ENCODE measurements around the gene ENPP1.

The ENPP1 gene

DNA sequence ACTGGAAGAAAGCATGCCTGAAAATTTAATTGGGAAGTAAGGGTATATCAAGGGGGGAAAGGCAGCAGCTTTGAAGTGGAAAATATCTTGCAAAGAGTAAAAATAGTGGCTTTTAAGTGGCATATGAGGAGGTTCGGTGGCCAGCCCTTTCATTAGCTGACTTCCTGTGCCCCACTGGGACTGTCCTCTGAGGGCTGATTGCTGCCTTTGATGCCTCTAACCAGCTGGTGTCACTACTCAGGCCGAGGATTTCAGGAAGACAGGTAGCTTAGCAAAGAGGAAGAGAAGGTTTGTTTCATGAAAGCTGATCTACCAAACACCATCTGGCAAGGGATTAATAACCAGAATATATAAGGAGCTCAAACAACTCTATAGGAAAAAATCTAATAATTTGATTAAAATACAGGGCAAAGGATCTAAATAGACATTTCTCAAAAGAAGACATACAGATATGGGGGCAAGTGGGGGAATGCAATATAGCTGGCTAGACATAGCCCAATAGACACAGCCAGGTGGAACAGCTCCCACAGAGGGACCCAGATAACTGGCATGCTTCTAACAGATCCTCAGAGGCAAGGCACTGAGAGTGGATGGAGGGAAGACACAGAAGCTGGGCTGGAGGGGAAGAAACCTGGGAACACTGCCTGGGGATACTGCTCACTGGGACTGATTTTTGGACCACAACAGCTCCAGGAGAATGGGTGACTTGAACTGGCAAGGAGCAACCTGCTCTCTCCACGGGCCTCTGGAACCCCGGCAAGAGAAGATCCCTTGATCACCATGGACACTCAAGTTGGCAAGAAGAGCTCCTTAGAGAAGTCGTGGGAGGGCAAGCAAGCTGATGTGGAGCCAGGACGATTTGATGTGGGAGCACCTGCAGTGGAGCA is 110.2 kb downstream of the ENPP1 start:
- Histone ChIP-seq H3K36me3 (ENCODE audit: control insufficient read depth in 1 of 2, insufficient read depth in 2 of 2, low read length in 2 of 2) (no peaks in the 10 kb centered on the region), H3K9ac (ENCODE audit: low read depth in 1 of 2, low read length in 2 of 2) (no peak overlapping the region), H3K27me3 (ENCODE audit: control insufficient read depth in 1 of 2, insufficient read depth in 2 of 2, low read length in 2 of 2) (peaks cover 0 to 5% of the 10 kb centered on the region in 2 donors), H3K4me1 (ENCODE audit: control insufficient read depth in 1 of 2, insufficient read depth in 2 of 2, low read length in 2 of 2) (peaks cover 0 to 3% of the 10 kb centered on the region in 2 donors), H3K9me3 (ENCODE audit: control insufficient read depth in 1 of 2, low read length in 2 of 2) (peaks cover 0 to 2% of the 10 kb centered on the region in 2 donors), H3K4me3 (ENCODE audit: low read depth in 1 of 2, low read length in 2 of 2) (no peak overlapping the region), H3K27ac (ENCODE audit: low read depth, low read length) (no peak overlapping the region)

DNA sequence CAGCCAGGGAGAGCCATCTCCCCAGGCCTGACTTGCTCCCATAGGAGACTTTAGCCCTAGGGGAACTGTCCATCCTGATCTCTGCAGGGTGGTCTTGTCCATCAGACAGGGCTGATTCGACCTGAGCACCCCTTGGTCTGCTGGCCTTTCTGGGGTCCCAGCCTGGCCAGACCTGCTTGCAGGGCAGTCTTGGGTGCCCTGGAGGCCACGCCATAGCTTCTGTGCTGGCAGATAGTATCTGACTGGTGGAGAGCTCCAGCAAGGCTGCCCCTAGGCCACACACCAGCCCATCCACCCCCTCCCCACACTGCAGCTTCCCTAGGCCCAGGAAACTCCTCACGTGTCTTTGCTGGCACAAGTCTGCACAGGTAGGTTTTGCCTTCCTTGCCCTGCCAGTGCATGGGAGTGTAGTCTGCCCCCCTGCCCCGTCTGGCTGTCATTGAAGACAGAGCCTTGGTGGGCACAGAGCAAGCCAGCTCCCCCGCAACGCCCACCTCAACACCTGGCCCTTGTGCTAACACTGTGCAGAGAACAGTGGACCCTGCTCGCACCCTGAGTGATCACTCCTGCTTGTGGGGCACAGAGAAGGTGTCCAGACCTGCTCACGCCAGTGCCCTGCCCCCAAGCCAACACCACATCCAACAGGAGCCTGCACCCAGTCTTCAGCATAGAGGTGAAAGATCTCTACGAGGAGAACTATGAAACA is 111.0 kb downstream of the ENPP1 start:
- Histone ChIP-seq H3K9me3 (ENCODE audit: control insufficient read depth in 1 of 2, low read length in 2 of 2) (peaks cover 4 to 5% of the 10 kb centered on the region in 2 donors), H3K4me1 (ENCODE audit: control insufficient read depth in 1 of 2, insufficient read depth in 2 of 2, low read length in 2 of 2) (peaks cover 0 to 3% of the 10 kb centered on the region in 2 donors), H3K9ac (ENCODE audit: low read depth in 1 of 2, low read length in 2 of 2) (no peak overlapping the region), H3K36me3 (ENCODE audit: control insufficient read depth in 1 of 2, insufficient read depth in 2 of 2, low read length in 2 of 2) (no peaks in the 10 kb centered on the region), H3K27me3 (ENCODE audit: control insufficient read depth in 1 of 2, insufficient read depth in 2 of 2, low read length in 2 of 2) (peaks cover 0 to 5% of the 10 kb centered on the region in 2 donors), H3K4me3 (ENCODE audit: low read depth in 1 of 2, low read length in 2 of 2) (no peak overlapping the region), H3K27ac (ENCODE audit: low read depth, low read length) (no peak overlapping the region)

GRCh38 chr6:131920656-131921055 is 112.8 kb downstream of the ENPP1 start:
- no peak overlapping the region for H3K27ac ChIP-seq (ENCODE audit: low read depth, low read length)
- H3K27me3 ChIP-seq (ENCODE audit: control insufficient read depth in 1 of 2, insufficient read depth in 2 of 2, low read length in 2 of 2) = peaks cover 0 to 5% of the 10 kb centered on the region in 2 donors
- H3K36me3 ChIP-seq (ENCODE audit: control insufficient read depth in 1 of 2, insufficient read depth in 2 of 2, low read length in 2 of 2) = no peaks in the 10 kb centered on the region
- peaks cover 7 to 9% of the 10 kb centered on the region in 2 donors for H3K9me3 ChIP-seq (ENCODE audit: control insufficient read depth in 1 of 2, low read length in 2 of 2)
- H3K4me1 ChIP-seq (ENCODE audit: control insufficient read depth in 1 of 2, insufficient read depth in 2 of 2, low read length in 2 of 2) = no peaks in the 10 kb centered on the region
- no peak overlapping the region for H3K4me3 ChIP-seq (ENCODE audit: low read depth in 1 of 2, low read length in 2 of 2)
- H3K9ac ChIP-seq (ENCODE audit: low read depth in 1 of 2, low read length in 2 of 2) = no peak overlapping the region

- Histone ChIP-seq H3K9ac (ENCODE audit: low read depth in 1 of 2, low read length in 2 of 2) (no peak overlapping the region), H3K9me3 (ENCODE audit: control insufficient read depth in 1 of 2, low read length in 2 of 2) (peaks cover 7 to 9% of the 10 kb centered on the region in 2 donors), H3K27me3 (ENCODE audit: control insufficient read depth in 1 of 2, insufficient read depth in 2 of 2, low read length in 2 of 2) (peaks cover 0 to 5% of the 10 kb centered on the region in 2 donors), H3K27ac (ENCODE audit: low read depth, low read length) (no peak overlapping the region), H3K4me3 (ENCODE audit: low read depth in 1 of 2, low read length in 2 of 2) (no peak overlapping the region), H3K4me1 (ENCODE audit: control insufficient read depth in 1 of 2, insufficient read depth in 2 of 2, low read length in 2 of 2) (no peaks in the 10 kb centered on the region), H3K36me3 (ENCODE audit: control insufficient read depth in 1 of 2, insufficient read depth in 2 of 2, low read length in 2 of 2) (no peaks in the 10 kb centered on the region)
Measured at GRCh38 chr6:131923356-131923755, 115.5 kb downstream of the ENPP1 start.

GRCh38 chr6:131924881-131925474 is 117.2 kb downstream of the ENPP1 start:
- peaks cover 7 to 9% of the 10 kb centered on the region in 2 donors for H3K9me3 ChIP-seq (ENCODE audit: control insufficient read depth in 1 of 2, low read length in 2 of 2)
- no peaks in the 10 kb centered on the region for H3K36me3 ChIP-seq (ENCODE audit: control insufficient read depth in 1 of 2, insufficient read depth in 2 of 2, low read length in 2 of 2)
- no peaks in the 10 kb centered on the region for H3K27me3 ChIP-seq (ENCODE audit: control insufficient read depth in 1 of 2, insufficient read depth in 2 of 2, low read length in 2 of 2)
- H3K27ac ChIP-seq (ENCODE audit: low read depth, low read length) = no peak overlapping the region
- H3K4me1 ChIP-seq (ENCODE audit: control insufficient read depth in 1 of 2, insufficient read depth in 2 of 2, low read length in 2 of 2) = no peaks in the 10 kb centered on the region
- no peak overlapping the region for H3K4me3 ChIP-seq (ENCODE audit: low read depth in 1 of 2, low read length in 2 of 2)
- no peak overlapping the region for H3K9ac ChIP-seq (ENCODE audit: low read depth in 1 of 2, low read length in 2 of 2)

GRCh38 chr6:131929264-131929663 is 121.4 kb downstream of the ENPP1 start:
- Histone ChIP-seq H3K9ac (ENCODE audit: low read depth in 1 of 2, low read length in 2 of 2) (no peak overlapping the region), H3K9me3 (ENCODE audit: control insufficient read depth in 1 of 2, low read length in 2 of 2) (no peaks in the 10 kb centered on the region), H3K27ac (ENCODE audit: low read depth, low read length) (no peak overlapping the region), H3K4me1 (ENCODE audit: control insufficient read depth in 1 of 2, insufficient read depth in 2 of 2, low read length in 2 of 2) (no peaks in the 10 kb centered on the region), H3K4me3 (ENCODE audit: low read depth in 1 of 2, low read length in 2 of 2) (no peak overlapping the region), H3K36me3 (ENCODE audit: control insufficient read depth in 1 of 2, insufficient read depth in 2 of 2, low read length in 2 of 2) (no peaks in the 10 kb centered on the region), H3K27me3 (ENCODE audit: control insufficient read depth in 1 of 2, insufficient read depth in 2 of 2, low read length in 2 of 2) (no peaks in the 10 kb centered on the region)

DNA sequence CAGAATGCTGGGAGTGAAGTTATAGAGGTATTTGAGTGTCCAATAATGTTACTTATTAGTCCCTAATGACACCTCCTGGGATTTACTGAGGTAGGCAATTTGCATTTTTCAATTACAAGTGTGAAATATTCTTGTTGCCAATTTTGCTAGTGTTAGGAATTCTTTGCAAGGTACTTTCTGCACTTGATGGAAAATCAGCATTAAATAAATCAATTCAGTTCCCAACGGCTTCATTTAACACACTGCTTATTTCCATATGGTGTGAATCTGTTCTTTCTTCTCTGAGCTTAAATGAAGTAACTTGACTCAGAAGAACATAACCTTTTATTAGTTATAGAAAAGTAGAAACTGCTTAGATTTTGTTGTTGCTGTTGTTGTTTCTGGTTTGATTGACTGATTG is 122.2 kb downstream of the ENPP1 start:
- Histone ChIP-seq H3K36me3 (ENCODE audit: control insufficient read depth in 1 of 2, insufficient read depth in 2 of 2, low read length in 2 of 2) (no peaks in the 10 kb centered on the region), H3K4me1 (ENCODE audit: control insufficient read depth in 1 of 2, insufficient read depth in 2 of 2, low read length in 2 of 2) (no peaks in the 10 kb centered on the region), H3K9me3 (ENCODE audit: control insufficient read depth in 1 of 2, low read length in 2 of 2) (no peaks in the 10 kb centered on the region), H3K9ac (ENCODE audit: low read depth in 1 of 2, low read length in 2 of 2) (no peak overlapping the region), H3K27ac (ENCODE audit: low read depth, low read length) (no peak overlapping the region), H3K27me3 (ENCODE audit: control insufficient read depth in 1 of 2, insufficient read depth in 2 of 2, low read length in 2 of 2) (no peaks in the 10 kb centered on the region), H3K4me3 (ENCODE audit: low read depth in 1 of 2, low read length in 2 of 2) (no peak overlapping the region)

DNA sequence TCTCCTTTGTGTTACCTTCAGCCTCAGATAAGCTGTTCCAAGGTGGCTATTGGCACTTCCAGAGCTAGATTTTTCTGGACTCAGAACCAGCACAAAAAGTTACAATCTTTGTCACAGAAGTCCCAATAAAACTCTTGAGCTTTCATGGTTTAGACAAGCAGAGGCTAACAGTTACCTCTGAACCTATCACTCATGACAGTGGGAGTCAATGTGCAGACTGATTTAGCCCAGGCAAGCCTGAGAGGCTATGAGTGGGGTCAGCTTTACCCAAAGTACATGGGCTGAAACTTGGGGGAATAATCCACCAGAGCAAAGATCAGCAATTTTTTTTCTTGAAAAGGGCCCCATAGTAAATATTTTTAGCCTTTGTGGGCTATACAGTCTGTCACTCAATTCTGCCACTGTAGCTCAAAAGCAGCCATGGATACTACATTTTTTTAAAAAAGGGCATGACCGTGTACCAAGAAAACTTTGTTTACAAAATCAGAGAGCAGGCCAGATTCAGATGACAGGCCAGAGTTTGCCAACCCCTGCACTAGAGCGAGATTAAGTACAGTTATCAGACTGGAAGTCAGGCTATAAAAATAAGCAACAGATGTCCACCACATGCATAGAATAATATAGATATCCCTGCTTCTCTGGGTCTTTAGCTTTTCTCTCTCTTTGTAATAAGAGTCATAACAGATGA is 123.4 kb downstream of the ENPP1 start:
- H3K4me1 ChIP-seq (ENCODE audit: control insufficient read depth in 1 of 2, insufficient read depth in 2 of 2, low read length in 2 of 2) = no peaks in the 10 kb centered on the region
- no peak overlapping the region for H3K9ac ChIP-seq (ENCODE audit: low read depth in 1 of 2, low read length in 2 of 2)
- no peaks in the 10 kb centered on the region for H3K36me3 ChIP-seq (ENCODE audit: control insufficient read depth in 1 of 2, insufficient read depth in 2 of 2, low read length in 2 of 2)
- no peak overlapping the region for H3K27ac ChIP-seq (ENCODE audit: low read depth, low read length)
- no peaks in the 10 kb centered on the region for H3K27me3 ChIP-seq (ENCODE audit: control insufficient read depth in 1 of 2, insufficient read depth in 2 of 2, low read length in 2 of 2)
- no peak overlapping the region for H3K4me3 ChIP-seq (ENCODE audit: low read depth in 1 of 2, low read length in 2 of 2)
- H3K9me3 ChIP-seq (ENCODE audit: control insufficient read depth in 1 of 2, low read length in 2 of 2) = no peaks in the 10 kb centered on the region

DNA sequence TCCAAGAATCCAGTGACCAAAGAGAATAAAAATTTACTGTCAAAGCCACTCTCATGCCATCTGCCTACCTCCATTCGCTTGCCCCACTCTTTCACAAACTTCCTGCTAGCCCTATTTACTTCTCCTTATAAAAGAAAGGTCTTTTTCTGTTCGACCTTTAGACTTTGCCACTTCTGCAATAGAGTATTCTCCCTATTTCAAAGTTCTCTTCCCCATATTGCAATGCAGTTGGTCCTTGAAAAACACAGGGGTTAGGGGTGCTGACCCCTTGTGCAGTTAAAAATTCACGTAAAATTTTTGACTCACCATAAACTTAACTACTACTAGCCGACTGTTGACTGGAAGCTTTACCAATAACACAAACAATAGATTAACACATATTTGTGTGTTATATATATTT is 128.3 kb downstream of the ENPP1 start:
- no peak overlapping the region for H3K9ac ChIP-seq (ENCODE audit: low read depth in 1 of 2, low read length in 2 of 2)
- H3K9me3 ChIP-seq (ENCODE audit: control insufficient read depth in 1 of 2, low read length in 2 of 2) = no peaks in the 10 kb centered on the region
- no peaks in the 10 kb centered on the region for H3K4me1 ChIP-seq (ENCODE audit: control insufficient read depth in 1 of 2, insufficient read depth in 2 of 2, low read length in 2 of 2)
- H3K27ac ChIP-seq (ENCODE audit: low read depth, low read length) = no peak overlapping the region
- no peak overlapping the region for H3K4me3 ChIP-seq (ENCODE audit: low read depth in 1 of 2, low read length in 2 of 2)
- H3K27me3 ChIP-seq (ENCODE audit: control insufficient read depth in 1 of 2, insufficient read depth in 2 of 2, low read length in 2 of 2) = no peaks in the 10 kb centered on the region
- no peaks in the 10 kb centered on the region for H3K36me3 ChIP-seq (ENCODE audit: control insufficient read depth in 1 of 2, insufficient read depth in 2 of 2, low read length in 2 of 2)
